Upper lobe of right lung (tissue), 1 donor: ENCODE measurements around the gene CATSPERD. TPM values are rescaled to one million over a fixed set of nuclear protein-coding genes. Genes with fewer than 3 reads are reported as not detected.

ENCODE experiments used
- ATAC-seq: fragments of 200-7000 bp; cut with Tn5 transposase; one replicate; pipeline ENCODE4 v1.9.1; 2020; ENCODE audit warnings: mild to moderate bottlenecking, moderate library complexity
- DNase-seq: peaks from one replicate; pipeline ENCODE4 v3.0.0-alpha.2; 2020
- H3K27ac ChIP-seq: fragments of 200-600 bp; one replicate; pipeline ENCODE4 v1.8.0; 2022
- H3K27me3 ChIP-seq: fragments of 200-600 bp; one replicate; pipeline ENCODE4 v1.8.0; 2022; ENCODE audit warnings: mild to moderate bottlenecking
- H3K36me3 ChIP-seq: fragments of 200-600 bp; one replicate; pipeline ENCODE4 v1.8.0; 2022
- H3K4me1 ChIP-seq: fragments of 200-600 bp; one replicate; pipeline ENCODE4 v1.8.0; 2022
- H3K4me3 ChIP-seq: fragments of 200-600 bp; one replicate; pipeline ENCODE4 v1.8.0; 2022; ENCODE audit warnings: mild to moderate bottlenecking
- H3K9me3 ChIP-seq: fragments of 200-600 bp; one replicate; pipeline ENCODE4 v1.8.0; 2022
- intact Hi-C: fragments of 100-400 bp; cut with DNase I; formaldehyde crosslinking; loops from one replicate; pipeline ENCODE4 v1.11.0; 2022
- total RNA-seq: library from RNA; stranded (reverse); fragmentation: NEBNext Ultra II Directional; extraction: Animal tissue kit (Norgen Biotek cat#: 25700); gene quantifications from one replicate; pipeline ENCODE4 v1.2.1, GENCODE V29; 2021
- TF ChIP-seq, protein P1 (sequence below): fragments of 200-600 bp; IDR thresholded peaks from one replicate; pipeline ENCODE4 v1.8.0; 2022; ENCODE audit warnings: antibody characterized with exemption
- donor health status: DM: no; HTN: yes; CAD: no; lungs with severe emphysema.

The CATSPERD gene
- total RNA-seq, 1 donor from 2014 or later, result not detected

DNA sequence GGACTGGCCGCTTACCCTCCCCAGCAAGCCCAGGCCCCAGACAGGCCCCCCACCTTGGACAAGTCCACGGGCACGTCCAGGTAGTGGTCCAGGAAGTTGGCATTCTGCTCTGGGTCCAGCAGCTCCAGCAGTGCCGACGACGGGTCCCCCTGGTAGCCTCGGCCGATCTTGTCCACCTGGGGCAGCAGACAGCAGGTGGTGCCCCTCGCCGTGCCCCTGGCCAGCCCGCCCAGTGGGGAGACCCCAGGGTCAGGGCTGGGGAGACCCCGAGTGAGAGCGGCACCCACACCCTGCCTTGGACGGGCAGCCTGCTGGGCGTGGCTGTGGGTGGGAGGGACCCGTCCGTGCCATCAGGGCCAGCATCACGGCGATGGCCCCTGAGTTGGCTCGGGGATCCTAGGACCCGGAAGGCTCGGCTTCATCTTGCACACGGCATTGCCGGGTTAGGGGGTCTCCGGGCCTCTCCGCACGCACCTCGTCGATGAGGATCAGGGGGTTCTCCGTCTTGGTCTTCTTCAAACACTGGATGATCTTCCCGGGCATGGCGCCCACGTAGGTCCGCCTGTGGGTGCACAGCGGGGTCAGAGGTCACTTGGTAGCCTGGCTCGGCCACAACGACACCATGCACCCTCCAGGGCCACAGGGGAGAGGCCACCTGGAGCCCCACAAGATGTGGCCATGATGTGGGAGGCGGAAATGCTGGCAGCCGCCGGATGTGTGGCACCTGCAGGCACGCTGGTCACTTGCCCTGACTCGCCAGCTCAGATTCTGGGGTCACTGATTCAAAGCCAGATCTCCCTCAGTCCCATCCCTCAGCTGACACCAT, 24.0 kb upstream of the CATSPERD start:
- H3K27ac ChIP-seq, result no peak overlapping the region
- peaks cover 89% of the 10 kb centered on the region for H3K36me3 ChIP-seq
- H3K4me1 ChIP-seq, result peaks cover 9% of the 10 kb centered on the region
- ATAC-seq (no peak), DNase-seq (no peak)
- H3K4me3 ChIP-seq, result no peak overlapping the region
- TF ChIP-seq, protein P1, sequence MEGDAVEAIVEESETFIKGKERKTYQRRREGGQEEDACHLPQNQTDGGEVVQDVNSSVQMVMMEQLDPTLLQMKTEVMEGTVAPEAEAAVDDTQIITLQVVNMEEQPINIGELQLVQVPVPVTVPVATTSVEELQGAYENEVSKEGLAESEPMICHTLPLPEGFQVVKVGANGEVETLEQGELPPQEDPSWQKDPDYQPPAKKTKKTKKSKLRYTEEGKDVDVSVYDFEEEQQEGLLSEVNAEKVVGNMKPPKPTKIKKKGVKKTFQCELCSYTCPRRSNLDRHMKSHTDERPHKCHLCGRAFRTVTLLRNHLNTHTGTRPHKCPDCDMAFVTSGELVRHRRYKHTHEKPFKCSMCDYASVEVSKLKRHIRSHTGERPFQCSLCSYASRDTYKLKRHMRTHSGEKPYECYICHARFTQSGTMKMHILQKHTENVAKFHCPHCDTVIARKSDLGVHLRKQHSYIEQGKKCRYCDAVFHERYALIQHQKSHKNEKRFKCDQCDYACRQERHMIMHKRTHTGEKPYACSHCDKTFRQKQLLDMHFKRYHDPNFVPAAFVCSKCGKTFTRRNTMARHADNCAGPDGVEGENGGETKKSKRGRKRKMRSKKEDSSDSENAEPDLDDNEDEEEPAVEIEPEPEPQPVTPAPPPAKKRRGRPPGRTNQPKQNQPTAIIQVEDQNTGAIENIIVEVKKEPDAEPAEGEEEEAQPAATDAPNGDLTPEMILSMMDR, result no peak
- H3K9me3 ChIP-seq, result no peaks in the 10 kb centered on the region
- intact Hi-C loops, result no loop called here
- H3K27me3 ChIP-seq, result no peaks in the 10 kb centered on the region

DNA sequence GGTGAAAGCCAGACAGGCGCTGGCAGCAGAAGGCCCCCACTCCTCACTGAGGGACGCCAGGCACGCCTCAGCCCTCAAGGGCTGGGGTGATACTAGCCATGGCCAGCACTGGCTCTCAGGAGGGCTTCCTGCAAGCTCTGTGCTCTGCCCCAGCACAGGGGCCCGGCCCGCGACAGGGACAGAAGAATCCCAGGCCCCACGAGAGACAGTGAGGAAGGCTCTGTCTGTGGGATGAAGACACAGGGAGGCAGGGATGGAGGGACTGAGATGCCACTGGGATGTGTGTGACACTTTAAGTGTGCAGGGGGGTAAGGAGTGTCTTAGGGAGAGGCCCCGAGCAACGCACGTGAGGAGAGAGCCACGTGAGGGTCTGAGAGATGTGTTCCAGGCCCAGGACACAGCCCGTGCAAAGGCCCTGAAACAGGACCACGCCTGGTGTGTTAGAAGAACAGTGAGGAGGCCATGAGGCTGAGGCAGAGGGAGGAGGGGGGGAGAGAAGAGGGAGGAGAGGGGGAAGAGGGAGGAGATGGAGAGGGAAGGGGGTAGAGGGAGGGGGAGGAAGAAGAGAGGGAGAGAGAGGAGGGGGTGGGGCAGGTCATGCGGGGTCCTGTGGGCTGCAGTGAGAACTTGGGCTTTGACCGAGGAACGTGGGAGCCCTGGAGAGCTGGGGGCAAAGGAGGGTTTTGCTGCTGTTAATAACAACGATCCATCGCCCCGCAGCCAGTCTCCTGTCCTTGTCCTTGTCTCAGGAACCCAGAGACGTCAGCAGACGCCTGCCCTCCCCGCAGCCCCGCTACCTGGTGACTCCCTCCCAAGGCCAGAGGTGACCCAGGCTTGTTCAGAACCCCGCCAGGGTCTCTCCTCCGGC, 23.2 kb upstream of the CATSPERD start:
- H3K27me3 ChIP-seq, result no peaks in the 10 kb centered on the region
- H3K4me3 ChIP-seq, result no peak overlapping the region
- no peaks in the 10 kb centered on the region for H3K9me3 ChIP-seq
- no peak overlapping the region for H3K27ac ChIP-seq
- TF ChIP-seq, protein P1, result no peak
- H3K36me3 ChIP-seq, result peaks cover 82% of the 10 kb centered on the region
- H3K4me1 ChIP-seq, result peaks cover 3% of the 10 kb centered on the region
- ATAC-seq (no peak), DNase-seq (no peak)
- intact Hi-C loops, result no loop called here

GRCh38 chr19:5697890-5698634, 22.4 kb upstream of the CATSPERD start:
- Histone ChIP-seq H3K9me3 (no peaks in the 10 kb centered on the region), H3K4me3 (no peak overlapping the region), H3K4me1 (no peaks in the 10 kb centered on the region), H3K36me3 (peaks cover 74% of the 10 kb centered on the region), H3K27me3 (no peaks in the 10 kb centered on the region), H3K27ac (no peak overlapping the region)
- DNase-seq (no peak), ATAC-seq (no peak)
- intact Hi-C loops, result no loop called here
- TF ChIP-seq, protein P1, result no peak

DNA sequence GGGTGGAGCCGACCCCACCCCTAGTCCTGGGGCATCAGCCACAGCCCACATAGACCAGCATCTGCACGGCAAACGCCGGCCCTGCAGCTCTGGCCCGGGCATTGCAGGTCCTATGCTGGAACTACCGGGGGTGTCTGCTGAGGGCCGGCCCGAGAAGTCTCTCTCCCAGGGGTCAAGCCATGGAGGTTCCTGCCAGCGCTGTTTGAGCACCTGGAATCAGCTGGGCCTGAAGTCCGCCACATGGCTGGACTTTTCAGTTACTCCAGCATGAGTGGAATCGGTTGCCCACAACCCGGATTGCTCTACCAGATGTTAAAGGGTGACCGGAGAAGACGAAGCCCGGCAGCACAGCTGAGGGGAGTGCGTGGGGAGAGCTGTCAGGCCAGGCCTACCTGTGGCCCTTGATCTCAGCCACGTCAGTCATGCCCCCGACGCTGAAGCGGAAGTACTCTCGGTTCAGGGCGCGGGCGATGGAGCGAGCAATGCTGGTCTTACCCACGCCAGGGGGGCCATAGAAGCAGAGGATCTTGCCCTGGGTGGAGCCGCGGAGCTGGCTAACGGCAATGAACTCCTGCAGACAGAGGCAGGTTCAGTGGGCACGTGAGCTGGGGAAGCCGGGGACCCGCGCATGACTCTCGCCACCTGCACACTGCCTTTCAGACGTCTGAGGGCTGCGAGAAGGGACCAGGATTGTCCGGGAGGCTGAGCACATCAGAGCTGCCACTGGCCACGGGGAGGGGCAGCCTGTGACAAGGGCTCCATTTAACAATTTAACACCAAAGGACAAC, 21.6 kb upstream of the CATSPERD start:
- TF ChIP-seq, protein P1, result no peak
- intact Hi-C loops, result no loop called here
- no peak overlapping the region for H3K27ac ChIP-seq
- H3K4me3 ChIP-seq, result no peak overlapping the region
- H3K36me3 ChIP-seq, result peaks cover 74% of the 10 kb centered on the region
- no peaks in the 10 kb centered on the region for H3K4me1 ChIP-seq
- H3K9me3 ChIP-seq, result no peaks in the 10 kb centered on the region
- no peaks in the 10 kb centered on the region for H3K27me3 ChIP-seq
- ATAC-seq, result no peak
- DNase-seq, result no peak
